ENCODE measurements around the gene UBE2Q1. TPM values are rescaled to one million over a fixed set of nuclear protein-coding genes. Genes with fewer than 3 reads are reported as not detected.
"Not testable (repeated sequence)": the region's sequence is repeated elsewhere in the genome, so short reads cannot be mapped to it uniquely, and the experiment has no call there.

UBE2Q1 gene
- total RNA-seq, 1 experiment from 2014 or later = 62.7 TPM

DNA sequence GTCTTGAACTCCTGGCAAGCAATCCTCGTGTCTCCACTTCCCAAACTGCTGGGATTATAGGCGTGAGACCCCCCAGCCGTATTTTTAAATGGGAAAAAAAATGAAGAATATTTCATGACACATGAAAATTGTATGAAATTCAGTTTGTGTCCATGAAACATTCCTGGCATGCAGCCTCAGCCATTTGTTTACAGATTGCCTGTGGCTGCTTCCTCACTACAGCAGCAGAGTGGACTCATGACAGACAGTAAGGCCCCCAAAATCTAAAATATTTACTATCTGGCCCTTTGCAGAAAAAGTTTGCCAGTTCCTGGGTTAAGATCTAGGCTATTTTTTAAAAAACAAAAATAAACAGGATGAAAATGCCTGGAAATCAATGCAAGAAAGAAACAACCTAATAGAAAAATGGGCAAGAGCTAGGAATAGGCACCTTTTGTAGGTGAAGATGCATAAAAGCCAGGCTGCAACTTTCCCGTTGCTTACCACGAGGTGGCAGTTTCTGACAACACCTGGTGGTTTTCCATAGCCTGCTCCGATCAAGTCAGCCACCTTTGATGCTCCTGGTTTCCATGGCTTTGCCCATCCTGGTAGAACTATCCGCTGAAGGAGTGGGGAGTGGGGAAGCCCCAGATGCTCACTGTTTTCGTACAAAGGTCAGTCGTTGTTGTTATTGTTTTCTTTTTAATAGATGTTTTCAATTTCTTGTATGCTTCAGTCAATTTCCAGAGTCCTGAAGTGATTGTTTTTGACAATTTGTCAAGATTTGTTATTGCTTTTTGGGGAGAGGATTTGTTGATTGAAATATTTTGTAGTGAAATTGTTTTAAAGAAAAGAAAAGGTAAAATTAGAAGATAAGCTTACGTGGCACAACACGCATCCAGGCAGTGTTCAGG, 24.3 kb downstream of the UBE2Q1 start (continued):
- TF ChIP-seq, protein P1, sequence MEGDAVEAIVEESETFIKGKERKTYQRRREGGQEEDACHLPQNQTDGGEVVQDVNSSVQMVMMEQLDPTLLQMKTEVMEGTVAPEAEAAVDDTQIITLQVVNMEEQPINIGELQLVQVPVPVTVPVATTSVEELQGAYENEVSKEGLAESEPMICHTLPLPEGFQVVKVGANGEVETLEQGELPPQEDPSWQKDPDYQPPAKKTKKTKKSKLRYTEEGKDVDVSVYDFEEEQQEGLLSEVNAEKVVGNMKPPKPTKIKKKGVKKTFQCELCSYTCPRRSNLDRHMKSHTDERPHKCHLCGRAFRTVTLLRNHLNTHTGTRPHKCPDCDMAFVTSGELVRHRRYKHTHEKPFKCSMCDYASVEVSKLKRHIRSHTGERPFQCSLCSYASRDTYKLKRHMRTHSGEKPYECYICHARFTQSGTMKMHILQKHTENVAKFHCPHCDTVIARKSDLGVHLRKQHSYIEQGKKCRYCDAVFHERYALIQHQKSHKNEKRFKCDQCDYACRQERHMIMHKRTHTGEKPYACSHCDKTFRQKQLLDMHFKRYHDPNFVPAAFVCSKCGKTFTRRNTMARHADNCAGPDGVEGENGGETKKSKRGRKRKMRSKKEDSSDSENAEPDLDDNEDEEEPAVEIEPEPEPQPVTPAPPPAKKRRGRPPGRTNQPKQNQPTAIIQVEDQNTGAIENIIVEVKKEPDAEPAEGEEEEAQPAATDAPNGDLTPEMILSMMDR (IDR thresholded peaks at IDR 0.05) = no peak
- TF ChIP-seq ATF1 (CRISPR knock-in tag; IDR thresholded peaks at IDR 0.05) (no peak), SOX15 (CRISPR knock-in tag; IDR thresholded peaks at IDR 0.05) (no peak), ZNF121 (CRISPR knock-in tag; IDR thresholded peaks at IDR 0.05) (no peak), CREB1 (CRISPR knock-in tag; IDR thresholded peaks at IDR 0.05) (no peak), ZNF317 (CRISPR knock-in tag; IDR thresholded peaks at IDR 0.05; ENCODE audit: borderline replicate concordance, low read depth) (no peak), NFYB (CRISPR knock-in tag; conservative IDR thresholded peaks at IDR 0.05; ENCODE audit: low read depth) (no peak)
- TF ChIP-seq, protein P2, sequence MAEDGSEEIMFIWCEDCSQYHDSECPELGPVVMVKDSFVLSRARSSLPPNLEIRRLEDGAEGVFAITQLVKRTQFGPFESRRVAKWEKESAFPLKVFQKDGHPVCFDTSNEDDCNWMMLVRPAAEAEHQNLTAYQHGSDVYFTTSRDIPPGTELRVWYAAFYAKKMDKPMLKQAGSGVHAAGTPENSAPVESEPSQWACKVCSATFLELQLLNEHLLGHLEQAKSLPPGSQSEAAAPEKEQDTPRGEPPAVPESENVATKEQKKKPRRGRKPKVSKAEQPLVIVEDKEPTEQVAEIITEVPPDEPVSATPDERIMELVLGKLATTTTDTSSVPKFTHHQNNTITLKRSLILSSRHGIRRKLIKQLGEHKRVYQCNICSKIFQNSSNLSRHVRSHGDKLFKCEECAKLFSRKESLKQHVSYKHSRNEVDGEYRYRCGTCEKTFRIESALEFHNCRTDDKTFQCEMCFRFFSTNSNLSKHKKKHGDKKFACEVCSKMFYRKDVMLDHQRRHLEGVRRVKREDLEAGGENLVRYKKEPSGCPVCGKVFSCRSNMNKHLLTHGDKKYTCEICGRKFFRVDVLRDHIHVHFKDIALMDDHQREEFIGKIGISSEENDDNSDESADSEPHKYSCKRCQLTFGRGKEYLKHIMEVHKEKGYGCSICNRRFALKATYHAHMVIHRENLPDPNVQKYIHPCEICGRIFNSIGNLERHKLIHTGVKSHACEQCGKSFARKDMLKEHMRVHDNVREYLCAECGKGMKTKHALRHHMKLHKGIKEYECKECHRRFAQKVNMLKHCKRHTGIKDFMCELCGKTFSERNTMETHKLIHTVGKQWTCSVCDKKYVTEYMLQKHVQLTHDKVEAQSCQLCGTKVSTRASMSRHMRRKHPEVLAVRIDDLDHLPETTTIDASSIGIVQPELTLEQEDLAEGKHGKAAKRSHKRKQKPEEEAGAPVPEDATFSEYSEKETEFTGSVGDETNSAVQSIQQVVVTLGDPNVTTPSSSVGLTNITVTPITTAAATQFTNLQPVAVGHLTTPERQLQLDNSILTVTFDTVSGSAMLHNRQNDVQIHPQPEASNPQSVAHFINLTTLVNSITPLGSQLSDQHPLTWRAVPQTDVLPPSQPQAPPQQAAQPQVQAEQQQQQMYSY (CRISPR knock-in tag; IDR thresholded peaks at IDR 0.05) = no peak

DNA sequence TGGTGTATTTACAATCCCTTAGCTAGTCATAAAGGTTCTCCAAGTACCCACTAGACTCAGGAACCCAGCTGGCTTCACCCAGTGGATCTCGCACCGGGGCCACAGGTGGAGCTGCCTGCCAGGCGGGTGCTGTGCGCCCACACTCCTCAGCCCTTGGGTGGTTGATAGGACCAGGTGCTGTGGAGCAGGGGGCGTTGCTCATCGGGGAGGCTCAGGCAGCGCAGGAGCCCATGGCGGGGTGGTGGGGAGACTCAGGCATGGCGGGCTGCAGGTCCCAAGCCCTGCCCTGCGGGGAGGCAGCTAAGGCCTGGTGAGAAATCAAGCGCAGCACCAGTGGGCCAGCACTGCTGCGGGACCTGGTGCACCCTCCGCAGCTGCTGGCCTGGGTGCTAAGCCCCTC, 26.5 kb downstream of the UBE2Q1 start:
- ATAC-seq; H3K4me3 Mint-ChIP-seq; H3K27me3 Mint-ChIP-seq (ENCODE audit: low read depth); H3K4me1 Mint-ChIP-seq; H3K36me3 Mint-ChIP-seq; DNase-seq (ENCODE audit: low spot score); H3K27ac Mint-ChIP-seq: not testable (repeated sequence)
- ChIA-PET POLR2A (interaction anchor here (0.6 kb wide), 1 partner anchor 233 kb away, joined by 3 read pairs; no protein-coding TSS in a partner anchor), CTCF (interaction anchor here (0.8 kb wide), 1 partner anchor 15 kb away, joined by 3 read pairs; no protein-coding TSS in a partner anchor)
- peaks cover 15% of the 10 kb centered on the region for H3K9me3 Mint-ChIP-seq

DNA sequence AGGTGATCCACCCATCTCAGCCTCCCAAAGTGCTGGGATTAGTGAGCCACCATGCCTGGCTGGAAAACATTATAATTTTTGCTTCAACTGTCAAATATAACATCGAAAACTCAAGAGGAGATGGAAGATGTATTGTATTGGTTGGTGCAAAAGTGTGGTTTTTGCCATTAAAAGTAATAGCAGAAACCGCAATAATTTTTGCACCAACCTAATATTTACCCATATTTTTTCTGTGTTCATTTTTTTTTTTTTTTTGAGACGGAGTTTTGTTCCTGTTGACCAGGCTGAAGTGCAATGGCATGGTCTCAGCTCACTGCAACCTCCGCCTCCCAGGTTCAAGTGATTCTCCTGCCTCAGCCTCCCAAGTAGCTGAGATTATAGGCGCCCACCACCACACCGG, 29.2 kb downstream of the UBE2Q1 start:
- Mint-ChIP-seq H3K4me1 (no peaks in the 10 kb centered on the region), H3K27ac (no peak overlapping the region), H3K36me3 (peaks cover 3% of the 10 kb centered on the region; the same call in 1 of the 2 replicates), H3K9me3 (peaks cover 11% of the 10 kb centered on the region), H3K27me3 (ENCODE audit: low read depth) (no peaks in the 10 kb centered on the region), H3K4me3 (no peak overlapping the region)
- ChIA-PET POLR2A (interaction anchor here (0.7 kb wide), 1 partner anchor 9 kb away, joined by 4 read pairs; no protein-coding TSS in a partner anchor), CTCF (interaction anchor here (0.7 to 1.6 kb wide), 2 partner anchors 17 to 744 kb away, joined by 3 to 7 read pairs; partner anchors contain the start of gene CLK2)
- ATAC-seq = no peak
- DNase-seq (ENCODE audit: low spot score) = no peak
- TF ChIP-seq, protein P3, sequence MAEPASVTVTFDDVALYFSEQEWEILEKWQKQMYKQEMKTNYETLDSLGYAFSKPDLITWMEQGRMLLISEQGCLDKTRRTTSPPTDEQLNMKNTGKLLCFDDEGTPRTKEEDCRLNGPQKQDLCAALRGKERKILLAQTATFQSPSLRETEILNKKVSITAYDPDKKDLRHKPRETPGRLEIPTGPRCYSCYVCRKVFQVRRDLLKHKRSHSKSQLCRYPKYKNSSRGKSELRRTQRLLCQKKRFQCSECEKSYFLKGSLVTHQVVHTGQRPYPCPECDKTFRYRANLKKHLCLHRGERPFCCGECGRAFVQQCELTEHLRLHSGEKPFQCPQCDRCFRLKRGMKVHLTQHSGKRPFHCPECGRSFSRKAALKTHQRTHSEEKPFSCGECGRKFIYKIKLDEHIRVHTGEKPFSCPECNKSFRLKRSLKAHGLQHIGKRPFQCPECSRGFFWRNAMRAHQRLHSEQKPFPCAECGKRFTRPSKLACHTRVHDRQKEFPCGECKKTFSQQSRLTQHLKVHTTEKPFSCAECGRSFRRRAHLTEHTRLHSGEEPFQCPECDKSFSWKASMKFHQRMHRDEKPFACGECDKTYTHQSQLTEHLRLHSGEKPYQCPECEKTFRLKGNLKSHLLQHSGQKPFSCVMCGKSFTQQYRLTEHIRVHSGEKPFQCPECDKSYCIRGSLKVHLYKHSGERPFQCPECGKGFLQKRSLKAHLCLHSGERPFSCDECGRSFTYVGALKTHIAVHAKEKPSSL (CRISPR knock-in tag; conservative IDR thresholded peaks at IDR 0.05) = no peak
- TF ChIP-seq, protein P4, sequence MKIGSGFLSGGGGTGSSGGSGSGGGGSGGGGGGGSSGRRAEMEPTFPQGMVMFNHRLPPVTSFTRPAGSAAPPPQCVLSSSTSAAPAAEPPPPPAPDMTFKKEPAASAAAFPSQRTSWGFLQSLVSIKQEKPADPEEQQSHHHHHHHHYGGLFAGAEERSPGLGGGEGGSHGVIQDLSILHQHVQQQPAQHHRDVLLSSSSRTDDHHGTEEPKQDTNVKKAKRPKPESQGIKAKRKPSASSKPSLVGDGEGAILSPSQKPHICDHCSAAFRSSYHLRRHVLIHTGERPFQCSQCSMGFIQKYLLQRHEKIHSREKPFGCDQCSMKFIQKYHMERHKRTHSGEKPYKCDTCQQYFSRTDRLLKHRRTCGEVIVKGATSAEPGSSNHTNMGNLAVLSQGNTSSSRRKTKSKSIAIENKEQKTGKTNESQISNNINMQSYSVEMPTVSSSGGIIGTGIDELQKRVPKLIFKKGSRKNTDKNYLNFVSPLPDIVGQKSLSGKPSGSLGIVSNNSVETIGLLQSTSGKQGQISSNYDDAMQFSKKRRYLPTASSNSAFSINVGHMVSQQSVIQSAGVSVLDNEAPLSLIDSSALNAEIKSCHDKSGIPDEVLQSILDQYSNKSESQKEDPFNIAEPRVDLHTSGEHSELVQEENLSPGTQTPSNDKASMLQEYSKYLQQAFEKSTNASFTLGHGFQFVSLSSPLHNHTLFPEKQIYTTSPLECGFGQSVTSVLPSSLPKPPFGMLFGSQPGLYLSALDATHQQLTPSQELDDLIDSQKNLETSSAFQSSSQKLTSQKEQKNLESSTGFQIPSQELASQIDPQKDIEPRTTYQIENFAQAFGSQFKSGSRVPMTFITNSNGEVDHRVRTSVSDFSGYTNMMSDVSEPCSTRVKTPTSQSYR (CRISPR knock-in tag; IDR thresholded peaks at IDR 0.05) = no peak
- TF ChIP-seq SMAD3 (CRISPR knock-in tag; IDR thresholded peaks at IDR 0.05; ENCODE audit: borderline replicate concordance) = no peak
- no peak for TF ChIP-seq ZNF396 (CRISPR knock-in tag; IDR thresholded peaks at IDR 0.05; ENCODE audit: borderline replicate concordance)
- no peak for TF ChIP-seq RORB (CRISPR knock-in tag; IDR thresholded peaks at IDR 0.05)
- TF ChIP-seq ZNF423 (CRISPR knock-in tag; IDR thresholded peaks at IDR 0.05) = no peak
- TF ChIP-seq, protein P5, sequence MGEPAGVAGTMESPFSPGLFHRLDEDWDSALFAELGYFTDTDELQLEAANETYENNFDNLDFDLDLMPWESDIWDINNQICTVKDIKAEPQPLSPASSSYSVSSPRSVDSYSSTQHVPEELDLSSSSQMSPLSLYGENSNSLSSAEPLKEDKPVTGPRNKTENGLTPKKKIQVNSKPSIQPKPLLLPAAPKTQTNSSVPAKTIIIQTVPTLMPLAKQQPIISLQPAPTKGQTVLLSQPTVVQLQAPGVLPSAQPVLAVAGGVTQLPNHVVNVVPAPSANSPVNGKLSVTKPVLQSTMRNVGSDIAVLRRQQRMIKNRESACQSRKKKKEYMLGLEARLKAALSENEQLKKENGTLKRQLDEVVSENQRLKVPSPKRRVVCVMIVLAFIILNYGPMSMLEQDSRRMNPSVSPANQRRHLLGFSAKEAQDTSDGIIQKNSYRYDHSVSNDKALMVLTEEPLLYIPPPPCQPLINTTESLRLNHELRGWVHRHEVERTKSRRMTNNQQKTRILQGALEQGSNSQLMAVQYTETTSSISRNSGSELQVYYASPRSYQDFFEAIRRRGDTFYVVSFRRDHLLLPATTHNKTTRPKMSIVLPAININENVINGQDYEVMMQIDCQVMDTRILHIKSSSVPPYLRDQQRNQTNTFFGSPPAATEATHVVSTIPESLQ (CRISPR knock-in tag; IDR thresholded peaks at IDR 0.05) = no peak
- TF ChIP-seq ZNF219 (CRISPR knock-in tag; IDR thresholded peaks at IDR 0.05; ENCODE audit: borderline replicate concordance) = no peak
- TF ChIP-seq, protein P6, sequence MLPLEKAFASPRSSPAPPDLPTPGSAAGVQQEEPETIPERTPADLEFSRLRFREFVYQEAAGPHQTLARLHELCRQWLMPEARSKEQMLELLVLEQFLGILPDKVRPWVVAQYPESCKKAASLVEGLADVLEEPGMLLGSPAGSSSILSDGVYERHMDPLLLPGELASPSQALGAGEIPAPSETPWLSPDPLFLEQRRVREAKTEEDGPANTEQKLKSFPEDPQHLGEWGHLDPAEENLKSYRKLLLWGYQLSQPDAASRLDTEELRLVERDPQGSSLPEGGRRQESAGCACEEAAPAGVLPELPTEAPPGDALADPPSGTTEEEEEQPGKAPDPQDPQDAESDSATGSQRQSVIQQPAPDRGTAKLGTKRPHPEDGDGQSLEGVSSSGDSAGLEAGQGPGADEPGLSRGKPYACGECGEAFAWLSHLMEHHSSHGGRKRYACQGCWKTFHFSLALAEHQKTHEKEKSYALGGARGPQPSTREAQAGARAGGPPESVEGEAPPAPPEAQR (CRISPR knock-in tag; IDR thresholded peaks at IDR 0.05) = no peak

Measured in WTC11 (cell line).